OCI-M2 (cell line): ENCODE measurements around the gene LRMDA.

Experiments used
- DNase-seq: peaks from one replicate; lab custom pipeline; 2025; ENCODE audit not compliant: unreplicated experiment; lab: John Stamatoyannopoulos, UW

LRMDA gene

GRCh38 chr10:75967491-75967890 lies 536.1 kb downstream of the LRMDA start:
- no peak for DNase-seq

DNA sequence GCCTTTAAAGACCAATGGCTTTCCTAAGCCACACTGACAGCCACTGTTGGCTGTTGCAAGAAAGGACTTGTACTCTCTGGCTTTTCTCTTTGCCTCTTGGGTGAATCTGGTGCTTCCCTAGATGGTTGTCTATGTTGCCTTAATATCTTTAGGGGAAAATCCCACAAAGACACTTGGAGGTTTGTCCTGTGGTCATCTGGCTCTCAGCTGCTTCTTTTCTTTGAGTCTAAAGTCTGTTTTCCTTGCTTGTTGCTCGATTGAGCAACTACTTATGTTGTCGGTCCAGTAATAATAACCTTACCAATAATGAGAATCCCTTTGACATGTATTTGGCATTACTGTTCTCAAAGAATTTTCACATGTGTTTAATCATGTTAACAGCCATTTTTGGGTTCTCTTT lies 537.6 kb downstream of the LRMDA start:
- no peak for DNase-seq

DNA sequence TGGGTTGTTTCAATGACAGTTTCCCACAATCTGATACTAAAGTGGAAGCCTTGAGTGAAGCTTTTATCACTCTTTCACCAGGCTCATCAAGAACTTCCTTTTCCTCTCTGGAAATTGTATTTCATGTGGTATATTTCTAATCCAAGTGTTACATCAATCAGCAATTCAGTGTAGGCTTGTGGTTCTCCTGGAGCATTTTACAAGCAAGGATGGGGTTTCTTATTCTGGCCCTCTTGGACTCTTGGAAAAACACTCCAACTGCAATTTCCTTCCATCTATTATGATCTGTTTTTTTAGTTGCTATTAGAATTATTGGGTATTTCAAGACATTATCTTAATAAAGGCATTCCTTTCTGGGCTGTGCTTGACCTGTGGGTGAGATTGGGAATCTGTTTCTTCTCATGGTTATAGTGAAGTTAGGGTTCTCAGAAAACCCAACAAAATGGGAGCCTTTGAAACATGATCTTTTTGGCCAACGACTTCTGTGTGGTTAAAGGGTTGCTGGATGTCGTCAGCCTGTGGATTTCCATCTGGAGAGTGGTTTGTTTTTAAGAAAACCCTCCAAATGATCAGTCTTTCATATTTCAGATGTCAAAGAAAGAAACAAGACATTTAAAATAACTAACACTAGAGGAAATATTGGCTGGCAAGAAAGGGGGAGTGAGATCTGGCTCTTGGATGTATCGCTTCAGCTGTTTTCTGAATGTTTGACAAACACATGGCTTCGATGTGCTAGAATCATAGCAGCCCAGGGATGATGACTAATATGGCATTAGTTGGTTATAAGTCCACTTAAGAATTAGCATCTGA lies 540.2 kb downstream of the LRMDA start:
- no peak for DNase-seq

DNA sequence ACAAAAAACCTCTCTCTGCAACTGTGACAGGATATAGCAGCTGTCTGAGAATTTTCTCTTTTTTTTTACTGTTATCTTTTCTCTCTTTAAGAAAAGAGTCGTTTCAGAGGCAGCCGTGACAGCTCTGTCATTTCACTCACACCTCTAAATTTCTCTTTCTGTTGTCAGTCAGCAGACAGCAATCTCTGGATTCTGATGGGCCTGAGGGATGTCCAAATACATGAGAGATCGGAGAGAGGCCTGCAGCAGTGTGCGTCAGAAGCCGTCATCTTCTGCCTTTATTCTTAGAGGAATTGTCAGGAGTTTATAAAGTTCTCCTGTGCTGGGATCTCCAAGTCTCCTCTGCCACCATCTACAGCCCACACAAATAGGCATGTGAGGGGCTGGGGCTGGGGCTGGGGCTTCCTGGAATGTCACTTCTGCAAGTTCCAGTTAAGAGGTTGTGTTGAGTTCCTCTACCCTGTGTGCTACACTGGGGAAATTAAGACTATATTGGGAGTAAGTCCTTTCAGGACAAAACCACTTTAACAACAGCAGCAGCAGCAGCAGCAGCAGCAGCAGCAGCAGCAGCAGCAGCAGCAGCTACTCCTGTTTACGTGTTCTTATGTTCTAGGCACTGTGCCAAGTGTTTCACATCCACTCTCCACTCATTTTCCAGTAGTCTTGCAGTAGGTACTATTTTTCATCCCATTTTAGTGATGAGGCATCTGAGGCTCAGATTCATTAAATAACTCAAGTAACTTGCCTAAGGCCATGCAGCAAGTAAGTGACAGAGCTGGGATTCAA lies 541.3 kb downstream of the LRMDA start:
- no peak for DNase-seq

- DNase-seq = no peak
These were observed 542.7 kb downstream of the LRMDA start for GRCh38 chr10:75974080-75974479.

DNA sequence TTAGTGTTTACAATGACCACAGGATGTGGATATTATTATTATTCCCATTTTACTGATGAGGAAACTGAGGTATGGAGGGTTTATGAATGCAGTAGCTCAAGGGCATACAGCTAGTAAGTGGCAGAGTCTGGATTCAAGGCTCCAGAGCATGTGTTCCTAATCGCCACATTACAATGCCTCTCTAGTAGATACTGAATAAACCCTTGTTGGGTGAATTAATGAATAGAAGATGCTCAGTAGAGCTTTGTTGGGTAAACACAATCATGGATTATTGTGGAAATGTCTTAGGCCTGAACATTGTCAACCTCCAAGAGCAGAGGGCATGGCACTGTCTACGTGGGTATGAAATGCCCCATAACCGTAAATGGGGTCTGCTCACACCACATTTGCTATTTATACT lies 545.3 kb downstream of the LRMDA start:
- DNase-seq = no peak

GRCh38 chr10:75977139-75977538 lies 545.7 kb downstream of the LRMDA start:
- DNase-seq = no peak

GRCh38 chr10:75978213-75978612 lies 546.8 kb downstream of the LRMDA start:
- DNase-seq = no peak

- no peak for DNase-seq
These were observed 549.1 kb downstream of the LRMDA start for GRCh38 chr10:75980419-75981002.

DNA sequence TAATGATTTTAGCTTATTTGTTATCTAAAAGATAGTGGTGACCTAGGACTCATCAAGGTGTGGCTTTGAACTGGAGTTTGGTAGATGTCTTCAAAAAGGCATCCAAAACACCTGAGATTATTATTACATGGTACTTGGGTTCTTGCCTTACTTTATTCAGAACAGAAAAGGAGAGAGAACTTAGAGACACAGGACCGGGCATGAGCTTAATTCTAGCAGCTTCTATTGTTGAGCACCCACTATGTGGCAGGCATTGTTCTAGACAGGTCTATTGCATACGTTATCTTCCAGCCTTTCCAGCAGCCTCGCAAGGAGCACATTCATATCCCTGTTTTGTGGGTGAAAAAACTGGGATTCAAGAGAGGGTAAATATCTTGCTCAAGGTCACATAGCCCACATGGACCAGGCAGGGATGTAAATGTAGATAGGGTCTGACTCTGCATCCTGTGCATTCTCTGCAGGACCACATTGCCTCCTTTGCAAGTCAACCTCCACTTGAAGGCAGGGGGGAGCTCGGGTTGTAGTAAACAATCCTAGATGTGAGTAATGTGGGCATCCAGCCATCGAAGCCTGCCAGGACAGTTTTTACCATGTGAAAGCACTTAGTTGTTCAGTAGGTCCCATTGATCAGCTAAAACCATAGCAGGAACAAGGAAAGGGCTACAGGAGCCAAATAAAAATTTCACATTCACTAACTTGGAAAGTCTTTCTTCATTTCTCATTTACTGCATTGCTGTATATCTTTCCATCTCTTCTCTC lies 551.4 kb downstream of the LRMDA start:
- DNase-seq = no peak

- DNase-seq = no peak
These were observed 552.6 kb downstream of the LRMDA start for GRCh38 chr10:75984067-75984466.

DNA sequence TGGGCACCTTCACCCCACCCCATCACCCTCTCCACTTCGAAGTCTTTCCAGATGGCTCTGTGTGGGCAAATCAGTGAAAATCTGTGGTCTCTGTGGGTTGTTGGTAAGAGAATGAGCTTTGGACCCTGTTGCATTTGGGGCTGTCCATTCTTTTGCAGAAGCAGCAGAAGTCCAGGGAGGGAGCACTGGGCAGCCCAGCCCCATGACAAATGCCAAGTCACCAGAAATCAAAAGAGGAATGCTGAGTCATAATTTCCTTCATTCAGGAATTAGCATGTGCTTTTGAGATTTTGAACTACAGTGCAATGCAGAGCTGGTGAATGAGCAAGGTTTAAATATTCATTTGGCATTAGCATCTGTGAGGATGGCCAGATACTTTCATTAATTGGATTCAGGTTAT lies 556.2 kb downstream of the LRMDA start:
- no peak for DNase-seq

DNA sequence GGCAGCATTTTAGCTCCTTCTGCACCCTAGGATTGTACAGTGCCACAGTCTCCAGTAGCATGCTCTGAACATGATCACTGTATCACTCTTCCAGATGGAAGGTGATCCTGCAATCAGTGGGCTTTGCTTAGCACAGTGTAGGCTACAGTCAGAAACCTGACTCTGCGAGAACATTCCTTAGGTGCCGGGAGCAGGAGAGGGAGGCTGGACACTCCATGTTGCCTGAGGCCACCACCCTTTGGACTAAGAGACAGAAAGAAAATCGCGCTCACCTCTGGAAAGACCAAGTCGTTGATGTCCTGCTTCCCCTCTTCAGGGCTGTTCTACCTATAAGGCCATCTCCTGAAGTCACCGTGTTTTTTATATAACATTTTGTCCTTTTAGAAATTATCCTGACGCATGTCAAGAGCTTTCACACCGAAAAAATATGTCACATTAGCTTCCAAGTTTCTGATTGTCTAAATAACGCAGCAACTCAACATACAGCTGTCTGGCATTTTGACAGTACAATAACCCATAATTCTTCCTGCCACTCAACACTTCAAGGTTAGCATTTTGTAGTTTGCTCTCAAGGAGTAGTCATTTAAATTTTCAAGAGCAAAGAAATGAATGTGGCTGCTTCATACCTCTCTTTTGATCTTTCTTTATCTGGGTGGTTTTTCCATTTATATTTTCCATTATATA lies 563.1 kb downstream of the LRMDA start:
- no peak for DNase-seq

- no peak for DNase-seq
These were observed 563.6 kb downstream of the LRMDA start for GRCh38 chr10:75995041-75995430.

GRCh38 chr10:75995720-75996119 lies 564.3 kb downstream of the LRMDA start:
- no peak for DNase-seq

DNA sequence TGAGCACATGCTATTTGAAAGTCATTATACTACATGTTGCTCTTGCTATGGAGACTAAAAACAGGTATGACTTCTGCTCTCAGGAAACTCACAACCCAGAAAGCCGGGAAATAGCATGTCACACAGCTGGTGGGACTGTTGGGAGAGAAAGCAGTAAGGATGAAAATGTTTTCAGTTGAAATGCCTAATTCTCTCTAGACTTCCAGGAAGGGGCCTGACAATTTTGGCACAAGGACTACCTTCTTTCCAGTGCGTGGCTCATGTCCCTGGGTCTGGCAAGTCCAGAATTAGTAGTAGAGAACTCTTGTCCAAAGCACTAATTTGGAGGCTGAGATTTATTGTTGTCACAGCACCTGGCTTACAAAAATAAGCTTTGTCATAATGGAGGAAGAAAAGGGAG lies 567.6 kb downstream of the LRMDA start:
- no peak for DNase-seq

- DNase-seq = no peak
These were observed 568.2 kb downstream of the LRMDA start for GRCh38 chr10:75999515-76000209.

- DNase-seq = no peak
These were observed 569.1 kb downstream of the LRMDA start for GRCh38 chr10:76000550-76000949.

DNA sequence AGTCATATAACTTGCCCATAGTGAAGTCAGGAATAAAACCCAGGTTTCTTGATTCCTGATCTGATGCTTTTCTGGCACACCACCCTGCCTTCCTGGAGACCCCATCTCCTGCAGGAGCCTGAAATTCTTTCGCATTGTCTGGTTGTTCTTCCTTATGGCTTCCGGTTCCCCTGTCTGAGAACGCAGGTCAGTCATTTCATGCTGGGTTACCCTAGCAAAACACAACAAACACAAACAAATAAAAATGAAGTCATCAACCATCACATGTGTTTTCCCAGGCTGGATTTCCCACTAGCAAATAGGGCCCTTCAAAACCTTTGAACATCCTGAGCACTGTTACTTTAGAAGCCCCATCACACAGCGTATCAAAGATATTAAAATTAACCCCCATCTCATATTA lies 569.6 kb downstream of the LRMDA start:
- no peak for DNase-seq

- no peak for DNase-seq
These were observed 570.0 kb downstream of the LRMDA start for GRCh38 chr10:76001461-76001860.
